ENCODE measurements around the gene ACBD7. TPM values are rescaled to one million over a fixed set of nuclear protein-coding genes. Genes with fewer than 3 reads are reported as not detected.
A peak's percentile ranks its signal among the peaks of the same experiment; 100 is the strongest.

The ACBD7 gene
- total and polyA plus RNA-seq, 2 donors: 1.4 to 11.9 TPM

- H3K36me3 ChIP-seq (ENCODE audit: control insufficient read depth in 2 of 2, insufficient read depth in 2 of 2, low read length in 1 of 2): peaks cover 25 to 26% of the 10 kb centered on the region in 2 donors
- peaks cover 15 to 24% of the 10 kb centered on the region in 2 donors for H3K4me1 ChIP-seq (ENCODE audit: control insufficient read depth in 2 of 2, insufficient read depth in 2 of 2, low read length in 2 of 2)
- WGBS: 95% methylated on average over 4 of the region's 4 CpGs
- no peak for DNase-seq (ENCODE audit: low read depth in 6 of 9, low spot score in 9 of 9)
- H3K27me3 ChIP-seq (ENCODE audit: control insufficient read depth in 2 of 2, insufficient read depth in 1 of 2, low read length in 1 of 2): no peaks in the 10 kb centered on the region
- H3K27ac ChIP-seq (ENCODE audit: low read depth in 1 of 2, low read length in 1 of 2): no peak overlapping the region
- no peaks in the 10 kb centered on the region for H3K9me3 ChIP-seq (ENCODE audit: control insufficient read depth in 2 of 2, insufficient read depth in 1 of 2, low read length in 1 of 2)
- no peak overlapping the region for H3K4me3 ChIP-seq (ENCODE audit: low read length in 2 of 2)
These were observed 11.3 kb upstream of the ACBD7 start for GRCh38 chr10:15099886-15100285.

DNA sequence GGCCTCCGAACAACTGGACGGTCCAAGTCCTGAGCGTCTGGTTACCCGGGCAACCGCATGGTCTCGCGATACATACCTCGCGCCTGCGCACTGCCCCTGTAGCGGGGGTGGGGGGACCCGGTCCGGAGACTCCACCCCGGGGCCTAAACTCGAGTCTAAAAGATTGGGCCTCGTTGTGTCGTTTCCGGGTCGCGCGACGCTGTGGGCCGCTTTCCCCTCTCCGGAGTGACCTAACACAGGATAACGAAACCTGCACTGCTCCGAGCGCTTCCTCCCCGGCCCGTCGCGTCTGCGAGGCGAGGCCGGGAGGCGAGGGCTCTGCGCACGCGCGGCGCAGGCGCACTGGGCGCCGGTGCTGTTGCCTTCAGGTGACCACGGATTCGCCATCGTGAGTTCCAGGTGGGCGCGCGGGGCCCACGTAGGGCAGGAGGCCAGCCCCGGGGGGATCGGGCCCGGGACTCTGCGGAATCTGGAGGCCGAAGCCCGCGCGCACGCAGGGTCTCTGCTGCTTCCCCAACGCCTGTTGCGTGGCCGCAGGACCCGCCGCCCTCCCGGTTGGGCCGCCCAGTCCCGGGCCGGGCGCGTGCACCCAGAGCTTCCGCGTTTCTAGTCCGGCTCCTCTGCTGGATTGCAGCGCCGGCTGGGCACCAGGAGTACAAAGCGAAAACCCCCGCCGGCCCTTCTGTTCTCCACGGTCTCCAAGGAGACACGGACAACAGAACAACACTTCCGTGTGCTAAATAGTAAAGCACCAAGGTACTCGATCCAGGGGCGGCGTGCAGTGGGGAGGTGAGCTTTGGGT, 8.6 kb upstream of the ACBD7 start, which contains the start of gene RPP38:
Gene RPP38, plus strand, starts transcription at position 345 of the 802 bp plus-strand sequence. CDS start 5,960 bp downstream, outside the sequence.
- WGBS: under 1% methylated on average over 84 of the region's 84 CpGs
- Histone ChIP-seq H3K27ac (ENCODE audit: low read depth in 1 of 2, low read length in 1 of 2) (peak within 1 kb of the TSS; percentile 96 to 98), H3K4me1 (ENCODE audit: control insufficient read depth in 2 of 2, insufficient read depth in 2 of 2, low read length in 2 of 2) (peaks cover 15 to 24% of the 10 kb centered on the region in 2 donors), H3K27me3 (ENCODE audit: control insufficient read depth in 2 of 2, insufficient read depth in 1 of 2, low read length in 1 of 2) (no peaks in the 10 kb centered on the region), H3K4me3 (ENCODE audit: low read length in 2 of 2) (peak within 1 kb of the TSS; percentile 75 to 96), H3K36me3 (ENCODE audit: control insufficient read depth in 2 of 2, insufficient read depth in 2 of 2, low read length in 1 of 2) (peaks cover 4 to 9% of the 10 kb centered on the region in 2 donors), H3K9me3 (ENCODE audit: control insufficient read depth in 2 of 2, insufficient read depth in 1 of 2, low read length in 1 of 2) (no peaks in the 10 kb centered on the region)
- DNase-seq (ENCODE audit: low read depth in 6 of 9, low spot score in 9 of 9): peak; percentile 76 to 96 (median 89)

GRCh38 chr10:15096661-15097010, 8.1 kb upstream of the ACBD7 start:
- no peaks in the 10 kb centered on the region for H3K27me3 ChIP-seq (ENCODE audit: control insufficient read depth in 2 of 2, insufficient read depth in 1 of 2, low read length in 1 of 2)
- DNase-seq (ENCODE audit: low read depth in 6 of 9, low spot score in 9 of 9): no peak
- 1% methylated on average over 11 of the region's 11 CpGs for WGBS
- peak overlapping the region; percentile 75 to 96 for H3K4me3 ChIP-seq (ENCODE audit: low read length in 2 of 2)
- H3K9me3 ChIP-seq (ENCODE audit: control insufficient read depth in 2 of 2, insufficient read depth in 1 of 2, low read length in 1 of 2): no peaks in the 10 kb centered on the region
- peaks cover 15 to 24% of the 10 kb centered on the region in 2 donors for H3K4me1 ChIP-seq (ENCODE audit: control insufficient read depth in 2 of 2, insufficient read depth in 2 of 2, low read length in 2 of 2)
- peaks cover 3 to 4% of the 10 kb centered on the region in 2 donors for H3K36me3 ChIP-seq (ENCODE audit: control insufficient read depth in 2 of 2, insufficient read depth in 2 of 2, low read length in 1 of 2)
- peak overlapping the region in 1 of 2 donors; percentile 98 for H3K27ac ChIP-seq (ENCODE audit: low read depth in 1 of 2, low read length in 1 of 2)

- 96% methylated on average over 16 of the region's 16 CpGs for WGBS
- H3K27ac ChIP-seq (ENCODE audit: low read depth in 1 of 2, low read length in 1 of 2): no peak overlapping the region
- DNase-seq (ENCODE audit: low read depth in 6 of 9, low spot score in 9 of 9): no peak
- no peaks in the 10 kb centered on the region for H3K36me3 ChIP-seq (ENCODE audit: control insufficient read depth in 2 of 2, insufficient read depth in 2 of 2, low read length in 1 of 2)
- no peaks in the 10 kb centered on the region for H3K9me3 ChIP-seq (ENCODE audit: control insufficient read depth in 2 of 2, insufficient read depth in 1 of 2, low read length in 1 of 2)
- H3K4me1 ChIP-seq (ENCODE audit: control insufficient read depth in 2 of 2, insufficient read depth in 2 of 2, low read length in 2 of 2): peaks cover 5 to 16% of the 10 kb centered on the region in 2 donors
- no peaks in the 10 kb centered on the region for H3K27me3 ChIP-seq (ENCODE audit: control insufficient read depth in 2 of 2, insufficient read depth in 1 of 2, low read length in 1 of 2)
- H3K4me3 ChIP-seq (ENCODE audit: low read length in 2 of 2): no peak overlapping the region
These were observed 4.4 kb upstream of the ACBD7 start for GRCh38 chr10:15092855-15093408.

- no peak overlapping the region for H3K4me3 ChIP-seq (ENCODE audit: low read length in 2 of 2)
- no peaks in the 10 kb centered on the region for H3K27me3 ChIP-seq (ENCODE audit: control insufficient read depth in 2 of 2, insufficient read depth in 1 of 2, low read length in 1 of 2)
- no peaks in the 10 kb centered on the region for H3K36me3 ChIP-seq (ENCODE audit: control insufficient read depth in 2 of 2, insufficient read depth in 2 of 2, low read length in 1 of 2)
- WGBS: 96% methylated on average over 5 of the region's 5 CpGs
- DNase-seq (ENCODE audit: low read depth in 6 of 9, low spot score in 9 of 9): no peak
- H3K4me1 ChIP-seq (ENCODE audit: control insufficient read depth in 2 of 2, insufficient read depth in 2 of 2, low read length in 2 of 2): peaks cover 1 to 10% of the 10 kb centered on the region in 2 donors
- no peaks in the 10 kb centered on the region for H3K9me3 ChIP-seq (ENCODE audit: control insufficient read depth in 2 of 2, insufficient read depth in 1 of 2, low read length in 1 of 2)
- no peak overlapping the region for H3K27ac ChIP-seq (ENCODE audit: low read depth in 1 of 2, low read length in 1 of 2)
These were observed 2.8 kb upstream of the ACBD7 start for GRCh38 chr10:15091418-15091817.

DNA sequence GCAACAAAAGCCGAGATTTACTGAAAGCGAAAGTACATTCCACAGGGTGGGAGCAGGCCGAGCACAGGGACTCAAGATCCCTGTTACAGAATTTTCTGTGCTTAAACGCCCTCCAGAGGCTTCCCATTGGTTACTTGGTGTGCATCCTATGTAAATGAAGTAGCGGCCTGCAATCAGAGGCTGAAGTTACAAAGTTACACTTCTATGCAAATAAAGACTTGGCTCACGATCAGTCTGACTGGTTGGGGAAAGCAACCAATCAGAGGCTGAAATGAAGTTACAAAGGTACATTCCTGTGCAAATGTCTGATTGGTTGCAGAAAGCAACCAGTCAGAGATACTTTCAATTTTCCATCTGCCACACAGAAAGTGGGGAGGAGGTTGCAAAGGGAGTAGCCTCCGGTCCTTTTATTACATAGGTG, 4.1 kb downstream of the ACBD7 start:
- Histone ChIP-seq H3K4me1 (ENCODE audit: control insufficient read depth in 2 of 2, insufficient read depth in 2 of 2, low read length in 2 of 2) (peaks cover 0 to 12% of the 10 kb centered on the region in 2 donors), H3K27me3 (ENCODE audit: control insufficient read depth in 2 of 2, insufficient read depth in 1 of 2, low read length in 1 of 2) (no peaks in the 10 kb centered on the region), H3K27ac (ENCODE audit: low read depth in 1 of 2, low read length in 1 of 2) (peak overlapping the region in 1 of 2 donors; percentile 55), H3K36me3 (ENCODE audit: control insufficient read depth in 2 of 2, insufficient read depth in 2 of 2, low read length in 1 of 2) (no peaks in the 10 kb centered on the region), H3K9me3 (ENCODE audit: control insufficient read depth in 2 of 2, insufficient read depth in 1 of 2, low read length in 1 of 2) (peaks cover 0 to 3% of the 10 kb centered on the region in 2 donors), H3K4me3 (ENCODE audit: low read length in 2 of 2) (peak overlapping the region in 1 of 2 donors; percentile 12)
- peak in 1 of 9 donors; percentile 30 for DNase-seq (ENCODE audit: low read depth in 6 of 9, low spot score in 9 of 9)
- 87% methylated on average over 7 of the region's 7 CpGs for WGBS

GRCh38 chr10:15083674-15084501, 4.7 kb downstream of the ACBD7 start:
- peaks cover 0 to 12% of the 10 kb centered on the region in 2 donors for H3K4me1 ChIP-seq (ENCODE audit: control insufficient read depth in 2 of 2, insufficient read depth in 2 of 2, low read length in 2 of 2)
- peak overlapping the region in 1 of 2 donors; percentile 12 for H3K4me3 ChIP-seq (ENCODE audit: low read length in 2 of 2)
- H3K36me3 ChIP-seq (ENCODE audit: control insufficient read depth in 2 of 2, insufficient read depth in 2 of 2, low read length in 1 of 2): no peaks in the 10 kb centered on the region
- peaks cover 0 to 3% of the 10 kb centered on the region in 2 donors for H3K9me3 ChIP-seq (ENCODE audit: control insufficient read depth in 2 of 2, insufficient read depth in 1 of 2, low read length in 1 of 2)
- 92% methylated on average over 18 of the region's 18 CpGs for WGBS
- no peaks in the 10 kb centered on the region for H3K27me3 ChIP-seq (ENCODE audit: control insufficient read depth in 2 of 2, insufficient read depth in 1 of 2, low read length in 1 of 2)
- DNase-seq (ENCODE audit: low read depth in 6 of 9, low spot score in 9 of 9): no peak
- peak overlapping the region in 1 of 2 donors; percentile 55 for H3K27ac ChIP-seq (ENCODE audit: low read depth in 1 of 2, low read length in 1 of 2)

GRCh38 chr10:15075421-15075820, 13.2 kb downstream of the ACBD7 start:
- Histone ChIP-seq H3K36me3 (ENCODE audit: control insufficient read depth in 2 of 2, insufficient read depth in 2 of 2, low read length in 1 of 2) (peaks cover 0 to 2% of the 10 kb centered on the region in 2 donors), H3K4me3 (ENCODE audit: low read length in 2 of 2) (no peak overlapping the region), H3K4me1 (ENCODE audit: control insufficient read depth in 2 of 2, insufficient read depth in 2 of 2, low read length in 2 of 2) (no peaks in the 10 kb centered on the region), H3K27me3 (ENCODE audit: control insufficient read depth in 2 of 2, insufficient read depth in 1 of 2, low read length in 1 of 2) (no peaks in the 10 kb centered on the region), H3K27ac (ENCODE audit: low read depth in 1 of 2, low read length in 1 of 2) (no peak overlapping the region), H3K9me3 (ENCODE audit: control insufficient read depth in 2 of 2, insufficient read depth in 1 of 2, low read length in 1 of 2) (no peaks in the 10 kb centered on the region)
- over 99% methylated on average over 3 of the region's 3 CpGs for WGBS
- DNase-seq (ENCODE audit: low read depth in 6 of 9, low spot score in 9 of 9): no peak

Measured in thymus (tissue), 11 donors.